ENCODE measurements around the gene AKR1E2. TPM values are rescaled to one million over a fixed set of nuclear protein-coding genes. Genes with fewer than 3 reads are reported as not detected.
A peak's percentile ranks its signal among the peaks of the same experiment; 100 is the strongest.

The AKR1E2 gene
- total RNA-seq, 1 donor from 2014 or later = 0.53 TPM

DNA sequence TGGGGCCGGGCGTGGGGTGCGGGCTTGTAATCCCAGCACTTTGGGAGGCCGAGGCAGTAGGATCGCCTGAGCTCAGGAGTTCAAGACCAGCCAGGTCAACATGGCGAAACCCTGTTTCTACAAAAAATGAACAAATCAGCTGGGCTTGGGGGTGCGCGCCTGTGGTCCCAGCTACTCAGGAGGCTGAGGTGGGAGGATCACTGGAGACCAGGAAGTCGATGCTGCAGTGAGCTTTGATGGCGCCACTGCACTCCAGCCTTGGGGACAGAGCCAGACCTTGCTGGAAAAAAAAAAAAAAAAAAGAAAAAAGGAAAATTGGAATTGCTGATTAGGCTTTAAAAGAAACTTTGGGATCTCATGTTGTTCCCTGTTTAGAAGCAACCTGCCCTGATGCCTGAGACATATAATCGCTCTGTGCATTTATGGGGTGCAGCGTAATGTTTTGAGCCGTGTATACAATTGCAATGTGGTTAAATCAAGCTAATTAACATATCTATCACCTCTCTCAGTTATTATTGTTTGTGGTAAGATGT, 851 bp downstream of the AKR1E2 start:
- H3K9me3 ChIP-seq = no peaks in the 10 kb centered on the region
- peaks cover 0 to 5% of the 10 kb centered on the region in 2 donors for H3K4me1 ChIP-seq
- H3K27ac ChIP-seq = peak overlapping the region; percentile 90 to 92
- TF ChIP-seq CTCF (IDR thresholded peaks at IDR 0.05) = no peak
- peak overlapping the region; percentile 51 to 66 for H3K4me3 ChIP-seq
- intact Hi-C loops (cut with DNase I) = loop anchor here (10.0 kb wide), 1 partner anchor 1048 kb away; no protein-coding TSS in a partner anchor
- no peaks in the 10 kb centered on the region for H3K36me3 ChIP-seq
- no peaks in the 10 kb centered on the region for H3K27me3 ChIP-seq
- DNase-seq (ENCODE audit: low spot score in 2 of 2) = no peak

DNA sequence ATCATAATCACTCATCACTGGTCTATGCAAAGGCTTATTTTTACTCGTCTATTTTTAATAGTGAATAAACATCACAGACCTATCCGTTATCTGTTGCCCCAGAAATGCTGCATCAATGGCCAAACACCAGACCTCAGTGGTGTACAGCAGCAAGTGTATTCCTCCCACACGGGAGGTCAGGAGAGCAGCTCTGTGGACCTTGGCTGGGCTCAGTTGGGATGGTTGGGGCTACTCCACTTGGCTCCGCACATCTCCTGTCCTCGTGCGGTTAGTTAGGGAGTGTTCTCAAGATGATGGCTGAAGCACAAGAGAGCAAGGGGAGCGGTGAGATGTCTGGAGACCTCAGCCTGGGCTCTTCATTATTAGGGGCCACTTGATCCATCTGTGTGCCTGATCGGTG, 2.0 kb downstream of the AKR1E2 start:
- H3K27ac ChIP-seq = no peak overlapping the region
- no peak overlapping the region for H3K4me3 ChIP-seq
- intact Hi-C loops (cut with DNase I) = loop anchor here (10.0 kb wide), 1 partner anchor 1047 kb away; no protein-coding TSS in a partner anchor
- DNase-seq (ENCODE audit: low spot score in 2 of 2) = no peak
- H3K4me1 ChIP-seq = peaks cover 0 to 5% of the 10 kb centered on the region in 2 donors
- TF ChIP-seq CTCF (IDR thresholded peaks at IDR 0.05) = no peak
- H3K36me3 ChIP-seq = peaks cover 0 to 2% of the 10 kb centered on the region in 2 donors
- H3K27me3 ChIP-seq = no peaks in the 10 kb centered on the region
- no peaks in the 10 kb centered on the region for H3K9me3 ChIP-seq

- Histone ChIP-seq H3K36me3 (peaks cover 18 to 19% of the 10 kb centered on the region in 2 donors), H3K27ac (no peak overlapping the region), H3K9me3 (no peaks in the 10 kb centered on the region), H3K27me3 (no peaks in the 10 kb centered on the region), H3K4me3 (no peak overlapping the region), H3K4me1 (peaks cover 0 to 5% of the 10 kb centered on the region in 2 donors)
- DNase-seq (ENCODE audit: low spot score in 2 of 2) = no peak
- TF ChIP-seq CTCF (IDR thresholded peaks at IDR 0.05) = no peak
- intact Hi-C loops (cut with DNase I) = no loop called here
Measured at GRCh38 chr10:4830551-4830950, 4.5 kb downstream of the AKR1E2 start.

DNA sequence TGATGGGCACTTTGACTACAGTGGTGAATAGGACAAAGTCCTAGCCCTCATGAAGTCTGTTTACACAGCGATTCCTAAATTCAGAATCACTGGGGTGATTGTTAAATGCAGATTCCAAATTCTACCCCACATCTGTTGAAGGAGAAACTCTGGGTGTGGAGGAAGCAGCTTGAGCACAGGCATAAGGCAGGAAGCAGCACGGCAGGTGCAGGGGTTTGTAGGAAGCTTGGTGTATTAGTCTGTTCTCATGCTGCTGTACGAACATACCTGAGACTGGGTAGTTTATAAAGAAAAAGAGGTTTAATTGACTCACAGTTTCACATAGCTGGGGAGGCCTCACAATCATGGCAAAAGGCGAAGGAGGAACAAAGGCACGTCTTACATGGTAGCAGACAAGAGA, 5.1 kb downstream of the AKR1E2 start:
- Histone ChIP-seq H3K27ac (no peak overlapping the region), H3K9me3 (no peaks in the 10 kb centered on the region), H3K4me3 (no peak overlapping the region), H3K27me3 (no peaks in the 10 kb centered on the region), H3K4me1 (peaks cover 0 to 5% of the 10 kb centered on the region in 2 donors), H3K36me3 (peaks cover 21% of the 10 kb centered on the region in 2 donors)
- TF ChIP-seq CTCF (IDR thresholded peaks at IDR 0.05) = no peak
- DNase-seq (ENCODE audit: low spot score in 2 of 2) = no peak
- intact Hi-C loops (cut with DNase I) = no loop called here

GRCh38 chr10:4833286-4833685, 7.3 kb downstream of the AKR1E2 start:
- H3K9me3 ChIP-seq = no peaks in the 10 kb centered on the region
- peaks cover 21 to 27% of the 10 kb centered on the region in 2 donors for H3K36me3 ChIP-seq
- intact Hi-C loops (cut with DNase I) = no loop called here
- no peak for DNase-seq (ENCODE audit: low spot score in 2 of 2)
- no peaks in the 10 kb centered on the region for H3K27me3 ChIP-seq
- no peak overlapping the region for H3K27ac ChIP-seq
- no peak for TF ChIP-seq CTCF (IDR thresholded peaks at IDR 0.05)
- no peaks in the 10 kb centered on the region for H3K4me1 ChIP-seq
- H3K4me3 ChIP-seq = no peak overlapping the region

Data from ascending aorta (tissue), 2 donors.